KMS-11 (cell line): ENCODE data around the gene CYP27A1.

Experiments used
- H2AFZ ChIP-seq: fragments of 200-600 bp; sonication (generic); 2 replicates; pipeline ENCODE4 v1.6.1; 2016; ENCODE audit warnings: antibody characterized with exemption, mixed run types, low read depth
- H3K27ac ChIP-seq: fragments of 200-600 bp; sonication (generic); 2 replicates; pipeline ENCODE4 v1.6.1; 2016; ENCODE audit warnings: mild to moderate bottlenecking, mixed run types
- H3K27me3 ChIP-seq: fragments of 200-600 bp; sonication (generic); 2 replicates; pipeline ENCODE4 v1.6.1; 2017; ENCODE audit warnings: mild to moderate bottlenecking, low read depth, mixed run types, moderate library complexity; ENCODE audit not compliant: insufficient read depth
- H3K36me3 ChIP-seq: fragments of 200-600 bp; sonication (generic); 2 replicates; pipeline ENCODE4 v1.6.1; 2017; ENCODE audit warnings: mild to moderate bottlenecking, mixed run types; ENCODE audit not compliant: insufficient read depth
- H3K4me1 ChIP-seq: fragments of 200-600 bp; sonication (generic); 2 replicates; pipeline ENCODE4 v1.6.1; 2016; ENCODE audit warnings: mild to moderate bottlenecking, low read depth, mixed run types; ENCODE audit not compliant: poor library complexity, severe bottlenecking
- H3K4me2 ChIP-seq: fragments of 200-600 bp; sonication (generic); 2 replicates; pipeline ENCODE4 v1.7.0; 2016; ENCODE audit warnings: mild to moderate bottlenecking, mixed run types
- H3K4me3 ChIP-seq: fragments of 200-600 bp; sonication (generic); IDR thresholded peaks from 2 replicates; pipeline ENCODE4 v1.6.1; 2017; ENCODE audit warnings: low read depth, low read length, mixed read lengths; ENCODE audit not compliant: insufficient read depth
- H3K79me2 ChIP-seq: fragments of 200-600 bp; sonication (generic); 2 replicates; pipeline ENCODE4 v1.6.1; 2016; ENCODE audit warnings: low read depth, mixed run types; ENCODE audit not compliant: insufficient read depth
- H3K9ac ChIP-seq: fragments of 200-600 bp; sonication (generic); 2 replicates; pipeline ENCODE4 v1.6.1; 2016; ENCODE audit warnings: mild to moderate bottlenecking, mixed run types
- H4K20me1 ChIP-seq: fragments of 200-600 bp; sonication (generic); 2 replicates; pipeline ENCODE4 v1.6.1; 2016; ENCODE audit warnings: mild to moderate bottlenecking, mixed run types; ENCODE audit not compliant: insufficient read depth
- CTCF ChIP-seq: fragments of 200-600 bp; sonication (generic); conservative IDR thresholded peaks from 2 replicates; pipeline ENCODE4 v1.6.1; 2017; ENCODE audit warnings: low read depth, mild to moderate bottlenecking, antibody characterized with exemption, low read length, moderate library complexity, mixed read lengths

CYP27A1 gene

GRCh38 chr2:218792433-218792832 is 10.5 kb downstream of the CYP27A1 start:
- Histone ChIP-seq H3K4me3 (no peak overlapping the region), H2AFZ (no peak overlapping the region), H3K36me3 (no peaks in the 10 kb centered on the region), H3K79me2 (no peaks in the 10 kb centered on the region), H3K27ac (no peak overlapping the region), H3K27me3 (no peaks in the 10 kb centered on the region), H3K4me2 (no peak overlapping the region), H3K9ac (no peak overlapping the region), H4K20me1 (no peaks in the 10 kb centered on the region), H3K4me1 (no peaks in the 10 kb centered on the region)
- no peak for TF ChIP-seq CTCF

GRCh38 chr2:218796691-218797090 is 14.7 kb downstream of the CYP27A1 start:
- H3K79me2 ChIP-seq, result no peaks in the 10 kb centered on the region
- H3K4me3 ChIP-seq, result no peak overlapping the region
- no peak overlapping the region for H2AFZ ChIP-seq
- H3K27ac ChIP-seq, result no peak overlapping the region
- H3K4me1 ChIP-seq, result no peaks in the 10 kb centered on the region
- no peaks in the 10 kb centered on the region for H3K36me3 ChIP-seq
- no peaks in the 10 kb centered on the region for H4K20me1 ChIP-seq
- no peak for TF ChIP-seq CTCF
- no peak overlapping the region for H3K4me2 ChIP-seq
- H3K27me3 ChIP-seq, result no peaks in the 10 kb centered on the region
- no peak overlapping the region for H3K9ac ChIP-seq

- Histone ChIP-seq H3K27me3 (no peaks in the 10 kb centered on the region), H2AFZ (no peak overlapping the region), H3K9ac (no peak overlapping the region), H3K4me3 (no peak overlapping the region), H3K4me1 (peaks cover 4% of the 10 kb centered on the region), H4K20me1 (no peaks in the 10 kb centered on the region), H3K36me3 (no peaks in the 10 kb centered on the region), H3K27ac (no peak overlapping the region), H3K4me2 (no peak overlapping the region), H3K79me2 (no peaks in the 10 kb centered on the region)
- no peak for TF ChIP-seq CTCF
These were observed 17.0 kb downstream of the CYP27A1 start for GRCh38 chr2:218798767-218799504.

- no peak for TF ChIP-seq CTCF
- no peaks in the 10 kb centered on the region for H4K20me1 ChIP-seq
- H3K27ac ChIP-seq, result no peak overlapping the region
- no peak overlapping the region for H2AFZ ChIP-seq
- no peaks in the 10 kb centered on the region for H3K36me3 ChIP-seq
- H3K4me3 ChIP-seq, result no peak overlapping the region
- peaks cover 6% of the 10 kb centered on the region for H3K4me1 ChIP-seq
- no peaks in the 10 kb centered on the region for H3K27me3 ChIP-seq
- H3K9ac ChIP-seq, result no peak overlapping the region
- H3K79me2 ChIP-seq, result no peaks in the 10 kb centered on the region
- H3K4me2 ChIP-seq, result no peak overlapping the region
These were observed 18.0 kb downstream of the CYP27A1 start for GRCh38 chr2:218799990-218800389.
